GM21576 (cell line): Measurements from ENCODE around the gene TRIM28.
A peak's percentile ranks its signal among the peaks of the same experiment; 100 is the strongest.

Source experiments
- ATAC-seq: cut with Tn5 transposase; IDR thresholded peaks from one replicate; pipeline ENCODE4 v1.9.1; 2021; ENCODE audit warnings: mild to moderate bottlenecking, moderate library complexity; ENCODE audit not compliant: unreplicated experiment

Gene TRIM28

GRCh38 chr19:58547323-58548312 lies 3.8 kb downstream of the TRIM28 start:
- no peak for ATAC-seq

DNA sequence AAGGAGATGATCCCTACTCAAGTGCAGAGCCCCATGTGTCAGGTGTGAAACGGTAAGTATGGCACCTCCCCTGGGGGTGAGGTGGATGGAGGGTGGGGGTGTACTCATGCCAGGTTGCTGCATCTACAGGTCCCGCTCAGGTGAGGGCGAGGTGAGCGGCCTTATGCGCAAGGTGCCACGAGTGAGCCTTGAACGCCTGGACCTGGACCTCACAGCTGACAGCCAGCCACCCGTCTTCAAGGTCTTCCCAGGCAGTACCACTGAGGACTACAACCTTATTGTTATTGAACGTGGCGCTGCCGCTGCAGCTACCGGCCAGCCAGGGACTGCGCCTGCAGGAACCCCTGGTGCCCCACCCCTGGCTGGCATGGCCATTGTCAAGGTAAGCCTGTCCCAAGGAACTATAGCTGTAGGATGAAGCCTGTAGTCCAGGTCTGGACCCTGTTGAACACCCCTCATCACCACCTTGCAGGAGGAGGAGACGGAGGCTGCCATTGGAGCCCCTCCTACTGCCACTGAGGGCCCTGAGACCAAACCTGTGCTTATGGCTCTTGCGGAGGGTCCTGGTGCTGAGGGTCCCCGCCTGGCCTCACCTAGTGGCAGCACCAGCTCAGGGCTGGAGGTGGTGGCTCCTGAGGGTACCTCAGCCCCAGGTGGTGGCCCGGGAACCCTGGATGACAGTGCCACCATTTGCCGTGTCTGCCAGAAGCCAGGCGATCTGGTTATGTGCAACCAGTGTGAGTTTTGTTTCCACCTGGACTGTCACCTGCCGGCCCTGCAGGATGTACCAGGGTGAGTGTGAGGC lies 5.2 kb downstream of the TRIM28 start:
- no peak for ATAC-seq

GRCh38 chr19:58549664-58550361 lies 5.9 kb downstream of the TRIM28 start:
- ATAC-seq, result no peak

GRCh38 chr19:58550362-58551122 lies 6.7 kb downstream of the TRIM28 start:
- no peak for ATAC-seq

DNA sequence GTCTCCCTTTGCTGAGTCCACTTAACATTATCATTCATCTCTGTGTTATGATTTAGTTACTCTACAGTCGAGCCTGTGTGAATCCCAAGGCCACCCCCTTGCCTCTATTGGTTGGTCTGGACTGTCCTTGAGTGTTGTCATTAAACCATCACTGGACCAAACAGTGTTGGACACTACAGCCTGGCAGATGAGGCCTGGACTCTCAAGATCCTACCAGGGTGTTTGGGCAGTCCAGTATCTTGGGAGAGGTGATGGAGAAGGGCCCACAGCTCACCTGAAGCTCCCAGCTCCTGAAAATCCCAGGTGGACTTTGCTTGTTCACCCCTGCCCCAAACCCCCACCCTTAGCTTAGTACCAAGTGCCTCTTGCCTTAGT lies 7.2 kb downstream of the TRIM28 start:
- no peak for ATAC-seq

GRCh38 chr19:58551577-58552471 lies 8.0 kb downstream of the TRIM28 start:
- no peak for ATAC-seq

DNA sequence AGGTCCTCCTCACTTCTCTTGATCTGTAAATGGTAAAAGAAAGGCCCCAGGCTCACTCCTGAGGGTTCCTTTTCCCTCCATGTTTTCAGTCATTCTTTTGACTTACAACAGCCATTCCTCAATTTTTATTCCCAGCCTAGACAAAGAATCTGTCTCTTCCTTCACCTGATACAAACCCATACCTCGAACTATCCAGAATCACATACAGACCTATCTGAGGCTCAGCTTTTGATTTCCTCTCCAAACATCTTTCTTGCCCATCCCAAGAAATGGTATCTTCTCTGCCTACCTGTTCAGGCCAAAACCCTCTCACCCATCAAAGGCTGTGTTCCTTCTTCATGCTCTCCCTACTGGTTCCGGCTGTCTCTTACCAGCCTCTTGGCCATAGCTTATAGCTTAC lies 8.8 kb downstream of the TRIM28 start:
- no peak for ATAC-seq

DNA sequence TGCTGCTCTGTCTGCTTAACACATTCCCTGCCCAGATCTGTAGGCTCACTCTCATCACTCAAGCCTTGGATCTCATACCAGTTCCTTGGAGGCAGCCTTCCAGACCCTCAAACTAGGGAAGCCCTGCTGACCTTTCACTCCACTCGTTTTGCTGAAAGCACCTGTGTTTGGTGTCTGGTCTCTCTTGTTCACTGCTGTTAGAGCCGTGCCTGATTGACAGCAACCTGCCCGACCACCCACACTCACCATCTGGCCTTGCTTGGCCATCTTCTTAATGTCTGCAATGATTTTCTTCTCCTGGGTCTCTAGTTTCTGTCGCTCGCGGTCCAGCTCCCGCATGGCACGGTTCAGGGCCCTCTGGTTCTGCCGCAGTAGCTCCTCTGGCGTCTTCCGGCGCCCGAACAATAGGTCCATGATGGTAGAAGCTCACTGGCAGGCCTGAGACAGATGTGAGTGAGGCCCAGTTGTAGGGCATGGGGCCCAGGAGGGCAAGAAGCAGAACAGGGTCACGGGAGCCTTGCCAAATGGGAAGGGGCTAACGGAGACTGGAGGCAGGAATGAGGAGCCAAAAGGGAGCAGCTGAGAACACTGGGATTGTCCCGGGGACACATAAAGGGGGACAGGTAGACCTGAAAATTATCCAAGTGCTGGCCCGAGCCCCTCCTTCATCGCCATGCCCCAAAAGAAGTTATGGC lies 10.1 kb downstream of the TRIM28 start:
- no peak for ATAC-seq

DNA sequence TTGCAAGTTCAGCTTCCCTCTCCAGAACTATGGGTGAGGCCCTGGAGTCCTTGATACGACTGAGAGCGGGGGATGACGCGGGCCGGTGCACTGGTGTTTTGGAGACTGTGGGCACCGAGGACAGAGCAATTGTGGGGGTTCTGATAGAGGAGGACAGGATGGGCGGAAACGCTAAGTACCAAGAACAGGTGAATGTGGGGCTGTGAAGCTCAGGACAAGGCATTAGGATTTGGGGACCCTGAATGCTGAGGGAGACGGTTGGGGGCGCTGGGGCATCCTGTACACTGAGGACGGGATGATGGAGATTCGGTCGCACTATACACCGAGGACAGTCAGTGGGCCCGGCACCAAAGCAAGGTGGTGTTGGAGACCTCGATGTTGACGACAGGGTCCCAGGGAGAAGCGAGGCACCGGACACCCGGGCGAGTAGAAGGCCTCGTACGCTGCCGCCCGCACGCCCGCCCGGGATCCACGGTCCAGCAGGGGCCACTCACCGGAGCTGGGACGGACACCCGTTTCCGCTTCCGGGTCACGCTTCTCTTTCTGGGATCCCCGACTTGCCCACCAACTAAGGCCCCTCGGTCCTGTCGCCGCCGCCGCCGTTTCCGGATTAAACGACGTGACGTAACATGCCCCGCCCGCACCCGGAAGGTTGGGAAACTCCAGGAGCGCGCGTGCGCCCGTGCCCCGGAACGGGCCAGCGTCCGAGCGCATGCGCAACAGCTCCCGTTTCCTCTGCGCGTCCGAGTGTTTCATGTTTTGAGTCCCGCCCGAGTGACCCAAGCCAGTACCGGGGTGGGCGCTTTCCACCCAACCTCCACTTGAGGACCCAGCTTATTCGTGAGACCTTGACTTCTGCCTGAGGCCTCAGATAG lies 10.9 kb downstream of the TRIM28 start, which contains the start of gene CHMP2A:
TSS of gene CHMP2A (minus strand) at position 612 of the 875 bp plus-strand sequence. CDS start 893 bp downstream, outside the sequence.
- ATAC-seq, result no peak

- ATAC-seq, result no peak
Measured at GRCh38 chr19:58555369-58555885, 11.6 kb downstream of the TRIM28 start.

DNA sequence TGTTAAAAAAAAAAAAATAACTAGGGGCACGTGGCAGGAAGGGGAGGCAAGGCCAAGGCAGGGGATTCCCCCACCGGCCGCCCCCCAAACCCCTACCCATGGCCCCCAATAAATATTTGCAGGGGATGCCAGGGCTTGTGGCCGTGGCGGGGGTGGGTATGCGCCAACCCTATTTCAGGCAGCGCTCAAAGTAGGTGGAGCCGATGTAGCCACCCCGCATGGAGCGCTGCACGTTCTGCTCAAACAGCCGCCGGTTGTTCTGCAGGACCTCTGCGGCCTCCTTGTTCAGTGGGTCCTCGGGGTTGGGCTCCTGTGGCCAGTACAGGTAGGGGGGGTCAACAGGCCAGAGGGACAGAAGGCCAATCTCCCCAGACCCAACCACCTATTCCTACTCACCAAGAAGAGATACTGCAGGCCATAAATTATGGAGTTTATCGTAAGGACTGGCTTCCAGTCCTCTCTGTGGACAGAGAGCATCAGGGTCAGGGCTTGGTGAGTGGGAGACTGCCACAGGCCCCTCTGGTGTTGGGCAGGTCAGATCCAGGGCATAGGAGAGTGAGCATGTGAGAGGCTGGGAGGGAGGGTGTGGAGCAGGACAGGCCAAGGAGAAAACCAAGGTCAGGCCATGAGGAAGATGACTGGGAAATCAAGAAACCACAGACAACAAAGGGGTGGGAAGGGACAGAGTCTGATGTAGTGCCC lies 12.2 kb downstream of the TRIM28 start:
- no peak for ATAC-seq

- no peak for ATAC-seq
Measured at GRCh38 chr19:58556622-58557220, 12.9 kb downstream of the TRIM28 start.

GRCh38 chr19:58557221-58558065 lies 13.6 kb downstream of the TRIM28 start:
- ATAC-seq, result no peak

DNA sequence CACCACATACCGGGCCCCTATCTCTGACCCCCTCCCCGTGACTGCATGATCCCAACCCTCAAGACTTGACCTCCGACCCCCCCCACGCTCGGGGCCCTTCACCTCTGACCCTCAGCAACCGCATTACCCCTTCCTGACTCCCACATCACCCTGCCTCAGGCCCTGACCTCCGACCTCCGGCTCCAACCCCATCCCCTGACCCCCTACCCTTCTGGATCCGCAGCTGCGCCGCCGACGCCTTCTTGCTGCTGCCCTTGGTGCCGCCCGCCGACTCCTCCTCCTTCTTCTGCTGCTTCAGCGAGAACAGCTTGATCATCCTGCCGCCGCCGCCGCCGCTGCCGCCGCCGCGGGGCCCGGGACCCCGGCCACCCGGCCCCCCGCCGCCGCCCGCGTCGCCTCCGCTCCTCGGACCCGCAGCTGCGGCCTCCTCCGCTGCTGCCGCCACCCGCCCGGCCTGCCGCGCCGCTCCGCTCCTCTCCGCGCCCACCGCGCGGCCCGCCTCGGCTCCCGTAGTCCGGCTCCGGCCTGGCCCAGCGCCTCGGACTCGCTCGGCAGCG lies 14.3 kb downstream of the TRIM28 start, which contains the start of gene UBE2M:
TSS of gene UBE2M (minus strand) at position 546 of the 557 bp plus-strand sequence. CDS start at position 316, 230 bp downstream.
- ATAC-seq, result no peak

- peak; percentile 47 for ATAC-seq
Measured at GRCh38 chr19:58558623-58559274, 14.9 kb downstream of the TRIM28 start.
